GM12878 (cell line): ENCODE results near the gene TLE2. TPM values are rescaled to one million over a fixed set of nuclear protein-coding genes. Genes with fewer than 3 reads are reported as not detected.
"Not testable (repeated sequence)": the region's sequence is repeated elsewhere in the genome, so short reads cannot be mapped to it uniquely, and the experiment has no call there.

Experiments used
- ATAC-seq: fragments of 200-7000 bp; cut with Tn5 transposase; 3 replicates; pipeline ENCODE4 v1.9.1; 2020; ENCODE audit warnings: mild to moderate bottlenecking, moderate library complexity
- BruUV-seq: library from RNA; stranded (reverse); fragments of 400-500 nt; replicated peaks from 2 replicates; lab custom pipeline; 2021; lab: Mats Ljungman, UMichigan
- CTCF ChIA-PET: fragments of 300-600 bp; sonication (Branson Sonifier 250); formaldehyde crosslinking; extraction: SDS; loops from one replicate; lab custom pipeline; 2021; ENCODE audit warnings: inconsistent platforms; lab: Yijun Ruan, JAX
- POLR2A ChIA-PET: fragments of 350-600 bp; formaldehyde crosslinking; extraction: SDS; loops from one replicate; lab custom pipeline; 2021; ENCODE audit warnings: inconsistent platforms; lab: Charles Lee
- RAD21 ChIA-PET: fragments of 300-600 bp; sonication (Branson Sonifier 250); formaldehyde crosslinking; loops from one replicate; lab custom pipeline; 2023; ENCODE audit warnings: antibody characterized with exemption; ENCODE audit not compliant: unreplicated experiment; lab: Charles Lee
- SMC1A ChIA-PET: fragments of 300-600 bp; sonication (Branson Sonifier 250); formaldehyde crosslinking; loops from one replicate; lab custom pipeline; 2023; ENCODE audit not compliant: unreplicated experiment, uncharacterized antibody; lab: Charles Lee
- DNase-seq: peaks from one replicate; pipeline ENCODE4 v3.0.0-alpha.2; 2011; ENCODE audit warnings: low read depth, low spot score
- FAIRE-seq: peaks from 3 replicates; lab custom pipeline; 2011; peaks lifted over from hg19 to GRCh38; lab: Jason Lieb, UNC
- H2AFZ ChIP-seq: 2 replicates; pipeline ENCODE4 v1.6.0; 2011; ENCODE audit warnings: low read depth, low read length, control low read depth; ENCODE audit not compliant: control insufficient read depth
- H3K27ac ChIP-seq: 2 replicates; pipeline ENCODE4 v1.5.1; 2011; ENCODE audit warnings: control low read depth; ENCODE audit not compliant: control insufficient read depth, insufficient read depth
- H3K27me3 ChIP-seq, 2 experiments: replicated peaks in 1 of 2; 2 replicates each; pipeline versions ENCODE4 v1.6.0 to v1.6.1; 2011; ENCODE audit warnings: low read length in 1 of 2; ENCODE audit not compliant: control insufficient read depth in 2 of 2, insufficient read depth in 2 of 2
- H3K36me3 ChIP-seq, 2 experiments: 2 replicates each; pipeline ENCODE4 v1.5.1; 2011; ENCODE audit warnings: low read length in 1 of 2; ENCODE audit not compliant: control insufficient read depth in 2 of 2, insufficient read depth in 2 of 2
- H3K4me1 ChIP-seq: 2 replicates; pipeline ENCODE4 v1.6.1; 2011; ENCODE audit warnings: mild to moderate bottlenecking, low read length, moderate library complexity, mixed read lengths; ENCODE audit not compliant: control insufficient read depth, insufficient read depth
- H3K4me2 ChIP-seq: 2 replicates; pipeline ENCODE4 v1.6.0; 2011; ENCODE audit warnings: control low read depth; ENCODE audit not compliant: control insufficient read depth, insufficient read depth
- H3K4me3 ChIP-seq: fragments of 200-600 bp; sonication (generic); 2 replicates; pipeline ENCODE4 v1.5.1; 2016
- H3K79me2 ChIP-seq: 2 replicates; pipeline ENCODE4 v1.6.0; 2011; ENCODE audit warnings: low read length; ENCODE audit not compliant: control insufficient read depth, insufficient read depth
- H3K9ac ChIP-seq: 2 replicates; pipeline ENCODE4 v1.8.0; 2011; ENCODE audit warnings: low read length, control low read depth, mixed read lengths; ENCODE audit not compliant: control insufficient read depth, insufficient read depth
- H3K9me3 ChIP-seq: replicated peaks from 3 replicates; pipeline ENCODE4 v1.5.1; 2011; ENCODE audit warnings: mild to moderate bottlenecking, low read length; ENCODE audit not compliant: control insufficient read depth, insufficient read depth
- H4K20me1 ChIP-seq: 2 replicates; pipeline ENCODE4 v1.6.0; 2011; ENCODE audit not compliant: control insufficient read depth, insufficient read depth
- MEF2B ChIP-seq: fragments of 450-650 bp; IDR thresholded peaks from 2 replicates; pipeline ENCODE4 v1.6.1; 2018; ENCODE audit warnings: mild to moderate bottlenecking, moderate library complexity; ENCODE audit not compliant: partially characterized antibody, poor library complexity, severe bottlenecking
- POLR2A ChIP-seq: IDR thresholded peaks from 2 replicates; pipeline ENCODE4 v1.6.1; 2011; ENCODE audit warnings: low read depth, mild to moderate bottlenecking, low read length
- WRNIP1 ChIP-seq: IDR thresholded peaks from 2 replicates; pipeline ENCODE4 v1.6.1; 2011; ENCODE audit warnings: low read depth, low read length, improper control_type of control experiment, borderline replicate concordance
- WGBS: methylation state at CpG from one replicate; pipeline ENCODE4 v1.1.6; 2016; ENCODE audit warnings: low lambda C conversion rate; ENCODE audit not compliant: insufficient replicate concordance, insufficient coverage; ENCODE audit errors: missing lambda C conversion rate; 5-methylcytosine and 5-hydroxymethylcytosine counted together
- in situ Hi-C: fragments of 300-500 bp; cut with MboI; formaldehyde crosslinking; loops from 9 replicates; pipeline ENCODE4 v1.14.3; 2018; ENCODE audit warnings: mixed read lengths
- intact Hi-C: fragments of 100-400 bp; cut with micrococcal nuclease; formaldehyde crosslinking; loops from one replicate; pipeline ENCODE4 v1.14.2; 2022; ENCODE audit not compliant: unreplicated experiment
- polyA plus RNA-seq, 11 experiments: library from polyadenylated mRNA; depleted of rRNA in 4 of 11; unstranded in 6 of 11; stranded (reverse) in 5 of 11; fragments of >200 nt; fragmentation: Nextera tagmentation in 4 of 11; fragmentation: Illumina TruSeq in 1 of 11; extraction: Ambion mirVana in 4 of 11; extraction: Trizol in 1 of 11; gene quantifications; 1 replicate in 1 of 11; 2 replicates in 10 of 11; pipeline versions ENCODE4 v1.2.1 to v1.2.3, GENCODE V29; 2011 to 2016; ENCODE audit warnings: inconsistent platforms in 2 of 11, missing spikeins in 2 of 11, low read depth in 1 of 11
- total RNA-seq, 4 experiments: library from RNA; depleted of rRNA in 3 of 4; stranded (reverse); fragments of >200 nt in 3 of 4; fragmentation: Illumina TruSeq in 1 of 4; extraction: Trizol in 1 of 4; gene quantifications; 2 replicates each; pipeline versions ENCODE4 v1.2.1 to v1.2.3, GENCODE V29; 2013 to 2021

TLE2 gene
- total and polyA plus RNA-seq, 10 of the 15 experiments (the other 5 are each of a cell fraction or from before 2014, with no cell fraction given): 0.05 to 0.21 (median 0.11) TPM; not detected in 5

GRCh38 chr19:3053218-3053621 is 24.1 kb upstream of the TLE2 start:
- CTCF ChIA-PET: interaction anchor here (1.0 to 1.7 kb wide), 4 partner anchors 8 to 197 kb away, joined by 3 to 7 read pairs (median 5); no protein-coding TSS in a partner anchor
- POLR2A ChIA-PET: interaction anchor here (0.5 to 2.0 kb wide), 4 partner anchors 17 to 325 kb away, joined by 3 to 11 read pairs (median 4); no protein-coding TSS in a partner anchor
- in situ Hi-C loops (no loop called here), intact Hi-C loops (no loop called here)
- BruUV-seq: TSS peak; percentile 93
- H3K9ac ChIP-seq: no peak overlapping the region
- 76% methylated on average over 14 of the region's 15 CpGs for whole genome bisulfite sequencing
- no peak overlapping the region for H3K4me2 ChIP-seq
- H3K79me2 ChIP-seq: no peaks in the 10 kb centered on the region
- SMC1A ChIA-PET: interaction anchor here (1.1 to 1.3 kb wide), 2 partner anchors 8 to 22 kb away, joined by 4 to 5 read pairs; no protein-coding TSS in a partner anchor
- DNase-seq (no peak), FAIRE-seq (no peak), ATAC-seq (peak; percentile 29; the same call in 2 of the 3 replicates)
- H4K20me1 ChIP-seq: no peaks in the 10 kb centered on the region
- TF ChIP-seq MEF2B (peak; percentile 22), WRNIP1 (no peak), POLR2A (0 out of 2 replicates have a peak, but pooled peaks have one; percentile 15)
- H3K36me3 ChIP-seq: peaks cover 8 to 9% of the 10 kb centered on the region in 2 experiments; a peak in 3 of 4 replicates
- no peaks in the 10 kb centered on the region for H3K4me1 ChIP-seq
- RAD21 ChIA-PET: interaction anchor here (1.1 to 1.9 kb wide), 3 partner anchors 10 to 104 kb away, joined by 3 to 5 read pairs (median 4); no protein-coding TSS in a partner anchor
- no peak overlapping the region for H3K27ac ChIP-seq
- no peak overlapping the region for H2AFZ ChIP-seq
- H3K4me3 ChIP-seq: no peak overlapping the region
- H3K27me3 ChIP-seq: peaks cover 0 to 3% of the 10 kb centered on the region in 2 experiments; a peak in 1 of 4 replicates
- H3K9me3 ChIP-seq: no peaks in the 10 kb centered on the region

- H3K27me3 ChIP-seq, BruUV-seq, SMC1A ChIA-PET, H3K27ac ChIP-seq, H2AFZ ChIP-seq, H3K4me1 ChIP-seq, ATAC-seq, H3K79me2 ChIP-seq, DNase-seq, in situ Hi-C loops, H3K9me3 ChIP-seq, H3K9ac ChIP-seq, intact Hi-C loops, H3K4me3 ChIP-seq, RAD21 ChIA-PET, POLR2A ChIA-PET, FAIRE-seq, H4K20me1 ChIP-seq, H3K36me3 ChIP-seq, CTCF ChIA-PET, H3K4me2 ChIP-seq: not testable (repeated sequence)
- WGBS: 97% methylated on average over 7 of the region's 7 CpGs
Measured at GRCh38 chr19:3050016-3050415, 20.9 kb upstream of the TLE2 start.
